GM10266 (cell line): ENCODE measurements around the gene OPALIN.
A peak's percentile ranks its signal among the peaks of the same experiment; 100 is the strongest.

Source experiments
- DNase-seq: peaks from one replicate; pipeline ENCODE4 v3.0.0; 2012; ENCODE audit errors: extremely low spot score
- TF ChIP-seq, protein P1 (sequence below): IDR thresholded peaks from 2 replicates; pipeline ENCODE4 v1.5.1; 2012; ENCODE audit warnings: mild to moderate bottlenecking, low read depth; ENCODE audit not compliant: control insufficient read depth, insufficient read depth; ENCODE audit errors: missing control alignments

Gene OPALIN

DNA sequence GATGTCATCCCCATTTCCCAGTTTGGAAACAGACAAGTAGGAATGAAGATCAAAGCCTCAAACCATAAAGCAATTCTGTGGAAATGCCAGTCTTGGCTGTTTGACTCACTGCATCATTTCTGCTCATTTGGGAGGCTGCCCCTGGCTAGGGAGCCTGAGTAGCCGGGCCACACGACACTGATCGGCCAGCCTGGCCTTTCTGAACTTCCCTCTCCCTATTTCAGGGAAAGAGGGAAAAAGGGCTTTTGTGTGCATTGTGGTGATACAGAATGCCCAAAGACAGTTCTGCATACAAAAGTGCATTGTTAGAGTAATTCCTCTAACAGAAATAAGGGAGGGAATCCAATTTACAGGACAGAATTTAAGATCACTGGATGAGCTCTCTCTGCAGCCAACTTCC is 41.7 kb upstream of the OPALIN start:
- no peak for DNase-seq
- TF ChIP-seq, protein P1, sequence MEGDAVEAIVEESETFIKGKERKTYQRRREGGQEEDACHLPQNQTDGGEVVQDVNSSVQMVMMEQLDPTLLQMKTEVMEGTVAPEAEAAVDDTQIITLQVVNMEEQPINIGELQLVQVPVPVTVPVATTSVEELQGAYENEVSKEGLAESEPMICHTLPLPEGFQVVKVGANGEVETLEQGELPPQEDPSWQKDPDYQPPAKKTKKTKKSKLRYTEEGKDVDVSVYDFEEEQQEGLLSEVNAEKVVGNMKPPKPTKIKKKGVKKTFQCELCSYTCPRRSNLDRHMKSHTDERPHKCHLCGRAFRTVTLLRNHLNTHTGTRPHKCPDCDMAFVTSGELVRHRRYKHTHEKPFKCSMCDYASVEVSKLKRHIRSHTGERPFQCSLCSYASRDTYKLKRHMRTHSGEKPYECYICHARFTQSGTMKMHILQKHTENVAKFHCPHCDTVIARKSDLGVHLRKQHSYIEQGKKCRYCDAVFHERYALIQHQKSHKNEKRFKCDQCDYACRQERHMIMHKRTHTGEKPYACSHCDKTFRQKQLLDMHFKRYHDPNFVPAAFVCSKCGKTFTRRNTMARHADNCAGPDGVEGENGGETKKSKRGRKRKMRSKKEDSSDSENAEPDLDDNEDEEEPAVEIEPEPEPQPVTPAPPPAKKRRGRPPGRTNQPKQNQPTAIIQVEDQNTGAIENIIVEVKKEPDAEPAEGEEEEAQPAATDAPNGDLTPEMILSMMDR, result no peak

DNA sequence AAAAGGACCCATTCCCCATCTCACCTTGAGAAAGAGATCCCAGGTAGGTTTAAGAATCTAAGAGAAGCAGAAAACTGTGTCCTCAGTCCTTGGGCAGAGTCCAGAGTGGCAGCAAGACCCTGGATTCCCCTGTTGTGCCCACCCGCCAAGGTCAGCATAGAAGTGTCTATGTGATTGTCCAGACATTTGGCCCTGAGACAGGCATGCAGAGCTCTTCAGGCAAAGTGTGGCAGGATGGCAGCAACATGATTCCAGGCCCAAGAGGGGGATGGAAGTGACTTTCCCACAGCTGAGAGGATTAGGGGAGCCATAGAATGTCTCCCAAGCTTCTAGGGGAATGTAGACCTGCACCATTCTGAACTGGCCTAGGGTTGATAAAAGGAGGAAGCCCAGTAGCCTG is 39.1 kb upstream of the OPALIN start:
- no peak for DNase-seq
- TF ChIP-seq, protein P1, result no peak

DNA sequence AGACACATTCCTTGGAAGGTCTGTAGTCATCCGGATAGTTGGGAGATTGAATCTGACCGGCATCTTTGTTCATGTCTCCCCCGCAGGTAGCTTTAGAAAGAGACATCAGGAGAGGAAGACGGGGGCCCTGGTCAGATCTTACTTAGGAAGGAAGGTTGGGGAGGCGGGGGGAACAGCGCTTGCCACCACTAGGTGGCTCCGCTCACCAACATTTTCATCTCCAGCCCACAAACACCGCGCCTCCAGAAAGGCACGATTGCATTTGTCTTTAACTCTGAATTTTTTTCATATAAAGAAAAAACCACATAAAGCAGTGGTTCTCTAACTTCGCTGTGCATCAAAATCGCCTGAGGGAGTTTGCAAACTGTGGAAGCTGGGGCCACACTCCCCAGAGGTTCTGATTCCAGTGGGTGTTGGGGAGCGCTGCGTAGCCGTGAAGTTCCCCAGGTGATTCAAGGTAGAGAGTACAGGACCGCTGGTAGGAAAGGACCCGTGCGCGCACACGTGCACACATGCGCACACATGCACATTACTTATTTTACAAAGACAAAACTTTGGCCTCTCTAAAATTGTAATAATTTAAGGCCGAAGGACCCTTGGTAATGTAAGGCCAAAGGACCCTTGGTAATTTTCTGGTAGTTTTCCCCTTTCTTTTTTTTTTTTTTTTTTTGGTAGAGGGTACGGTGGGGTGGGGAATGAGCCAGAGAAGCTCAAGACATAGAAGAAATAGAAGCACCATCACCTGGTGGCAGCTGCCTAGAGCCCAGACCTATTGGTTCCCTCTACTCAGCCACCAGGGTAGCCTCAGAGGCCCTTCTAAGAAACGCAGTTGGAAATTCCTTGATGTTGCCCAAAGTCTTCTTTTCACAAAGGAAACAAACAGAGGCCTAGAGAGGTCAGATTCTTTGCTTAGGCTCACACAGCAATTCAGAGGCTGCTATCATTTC is 37.4 kb upstream of the OPALIN start:
- TF ChIP-seq, protein P1, result peak; percentile 87
- DNase-seq, result peak; percentile 77

DNA sequence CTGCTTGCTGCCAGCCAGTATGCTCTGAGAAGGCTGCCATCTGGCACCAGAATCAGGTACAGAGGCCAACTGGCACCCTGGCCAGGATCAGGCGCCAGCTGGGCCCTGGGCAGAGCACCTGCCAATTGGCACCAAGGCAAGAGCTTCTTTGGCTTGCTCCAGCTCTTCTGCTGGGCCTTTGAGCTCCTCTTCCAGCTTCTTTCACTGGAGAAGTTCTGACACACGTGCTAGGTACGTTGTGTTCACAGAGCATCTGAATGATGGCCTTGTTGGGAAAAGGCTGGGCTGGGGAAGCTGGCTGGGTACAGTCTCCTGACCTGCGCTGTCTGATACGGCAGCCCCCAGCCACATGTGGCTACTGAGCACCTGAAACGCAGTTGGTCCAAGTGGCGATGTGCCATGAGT is 31.7 kb upstream of the OPALIN start:
- TF ChIP-seq, protein P1, result no peak
- no peak for DNase-seq

DNA sequence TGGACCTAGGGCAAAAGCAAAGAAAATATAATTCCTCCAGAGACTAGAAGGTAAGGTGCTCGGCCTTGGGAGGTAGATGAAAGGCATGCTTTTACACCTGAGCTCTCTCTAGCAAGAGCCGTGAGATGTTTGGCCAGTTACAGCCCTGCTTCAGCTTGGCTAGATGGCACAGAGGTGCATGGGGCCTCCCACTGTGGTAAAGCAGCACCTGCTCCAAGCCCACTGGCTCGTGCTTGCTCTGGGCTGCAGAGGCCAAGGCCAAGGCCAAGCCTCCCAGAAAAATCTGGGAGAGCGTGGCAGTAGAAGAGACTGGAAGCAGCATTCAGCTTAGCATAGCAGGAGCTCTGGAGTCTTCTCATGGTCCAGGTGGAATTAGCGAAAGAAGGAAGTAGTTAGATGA is 31.0 kb upstream of the OPALIN start:
- no peak for DNase-seq
- TF ChIP-seq, protein P1, result no peak

DNA sequence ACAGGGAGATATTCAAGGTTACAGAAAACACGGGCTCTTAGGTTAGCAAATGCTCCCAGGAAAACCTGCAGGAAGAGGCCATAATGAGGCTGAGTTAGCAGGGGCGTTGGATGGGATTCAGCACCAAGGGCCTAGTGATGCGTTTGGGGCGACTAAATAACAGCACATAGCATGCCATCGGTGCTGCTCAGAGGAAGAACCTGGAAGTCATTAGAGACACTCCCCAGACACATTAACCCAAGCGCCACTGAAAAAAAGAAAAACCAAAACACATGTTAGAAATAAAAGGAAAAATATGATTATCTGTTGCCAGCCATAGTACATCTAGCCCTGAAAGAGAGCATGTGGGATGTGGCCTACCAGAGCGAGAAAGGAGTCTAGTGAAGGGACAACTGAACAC is 28.8 kb upstream of the OPALIN start:
- no peak for DNase-seq
- TF ChIP-seq, protein P1, result no peak

DNA sequence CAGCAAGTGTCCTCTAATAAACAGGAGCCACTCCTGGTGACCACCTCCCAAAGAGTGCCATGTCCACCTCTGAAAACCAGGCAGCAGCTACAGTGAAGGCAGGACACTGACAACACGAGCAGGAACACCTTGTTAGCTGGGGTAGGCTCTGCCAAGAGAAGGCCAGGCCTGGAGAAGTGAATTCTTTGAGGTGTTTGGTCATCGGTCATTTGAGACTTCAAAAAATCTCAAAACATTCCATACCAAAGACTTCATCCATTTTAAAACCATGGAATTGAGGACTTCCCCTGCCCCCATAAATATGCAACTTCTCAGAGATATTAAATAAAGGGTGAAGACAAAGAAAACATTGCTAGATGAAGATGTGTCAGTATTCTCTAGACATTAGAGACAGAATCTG is 28.4 kb upstream of the OPALIN start:
- TF ChIP-seq, protein P1, result no peak
- DNase-seq, result no peak
